Esophagus (tissue), 2 donors: ENCODE results near the gene TRAF7. TPM values are rescaled to one million over a fixed set of nuclear protein-coding genes. Genes with fewer than 3 reads are reported as not detected.
A peak's percentile ranks its signal among the peaks of the same experiment; 100 is the strongest.

ENCODE experiments used
- H3K27ac ChIP-seq, 2 donors: one replicate each; pipeline ENCODE4 v1.5.1; 2013; ENCODE audit warnings: low read depth in 2 of 2, mild to moderate bottlenecking in 2 of 2, inconsistent platforms in 1 of 2, low read length in 1 of 2, moderate library complexity in 1 of 2
- H3K27me3 ChIP-seq, 2 donors: one replicate each; pipeline ENCODE4 v1.6.1; 2013; ENCODE audit warnings: low read length in 2 of 2, control low read depth in 1 of 2, mild to moderate bottlenecking in 1 of 2; ENCODE audit not compliant: insufficient read depth in 2 of 2, control insufficient read depth in 1 of 2
- H3K36me3 ChIP-seq, 2 donors: one replicate each; pipeline ENCODE4 v1.6.1; 2013; ENCODE audit warnings: low read length in 1 of 2; ENCODE audit not compliant: control insufficient read depth in 2 of 2, insufficient read depth in 2 of 2
- H3K4me1 ChIP-seq, 2 donors: one replicate each; pipeline ENCODE4 v1.6.1; 2013; ENCODE audit warnings: low read length in 1 of 2; ENCODE audit not compliant: control insufficient read depth in 2 of 2, insufficient read depth in 2 of 2
- H3K4me3 ChIP-seq, 2 donors: one replicate each; pipeline ENCODE4 v1.5.1; 2013; ENCODE audit warnings: low read length in 2 of 2, mild to moderate bottlenecking in 2 of 2, low read depth in 1 of 2, moderate library complexity in 1 of 2
- H3K9me3 ChIP-seq, 2 donors: one replicate each; pipeline ENCODE4 v1.6.1; 2013; ENCODE audit warnings: mild to moderate bottlenecking in 2 of 2, low read depth in 1 of 2, low read length in 1 of 2, moderate library complexity in 1 of 2; ENCODE audit not compliant: control insufficient read depth in 2 of 2, insufficient read depth in 1 of 2
- whole genome bisulfite sequencing, 2 donors: extraction: QIAGEN DNeasy Blood & Tissue Kit; methylation state at CpG; one replicate each; pipeline ENCODE4 v1.1.7; 2013; 5-methylcytosine and 5-hydroxymethylcytosine counted together
- polyA plus RNA-seq, 2 donors: library from polyadenylated mRNA; stranded (reverse); fragments of 200-250 nt; gene quantifications; one replicate each; pipeline ENCODE4 v1.2.3, GENCODE V29; 2013
- donor health status: healthy with polysubstance abuse.
- donor health status: Bipolar disorder and iron deficiency.

Gene TRAF7
- polyA plus RNA-seq, 2 donors, result 40.1 to 41.5 TPM

DNA sequence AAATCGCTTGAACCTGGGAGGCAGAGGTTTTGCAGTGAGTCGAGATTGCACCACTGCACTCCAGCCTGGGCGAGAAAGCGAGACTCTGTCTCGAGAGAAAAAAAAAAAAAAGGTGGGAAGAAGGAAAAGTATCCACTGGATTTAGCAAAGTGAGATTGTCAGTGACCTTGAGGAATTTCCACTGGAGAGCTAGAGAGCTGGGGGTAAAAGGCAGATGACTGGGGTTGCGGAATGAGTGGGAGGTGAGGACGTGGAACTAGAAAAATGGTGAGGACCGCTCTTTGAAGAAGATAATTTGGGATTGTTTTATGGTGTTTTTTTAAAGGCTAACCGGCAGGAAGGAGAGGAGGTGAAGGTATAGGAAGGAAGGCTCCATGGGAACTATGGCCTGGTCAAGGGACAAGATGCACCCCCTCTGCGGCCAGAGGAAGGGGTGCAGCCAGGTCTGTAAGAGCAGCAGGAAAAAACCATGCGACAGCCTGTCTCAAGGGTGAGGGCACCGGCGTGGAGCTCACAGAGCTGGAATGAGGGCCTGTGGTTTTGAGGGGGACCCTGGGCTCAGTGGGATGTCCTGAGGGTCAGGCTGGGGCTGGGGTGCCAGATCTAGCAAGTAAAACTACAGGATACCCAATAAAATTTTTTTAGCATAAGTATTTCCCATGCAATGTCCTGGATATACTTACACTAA lies 49.0 kb downstream of the TRAF7 start:
- Histone ChIP-seq H3K9me3 (no peaks in the 10 kb centered on the region), H3K36me3 (peaks cover 0 to 19% of the 10 kb centered on the region in 2 donors), H3K4me1 (peaks cover 7 to 11% of the 10 kb centered on the region in 2 donors), H3K4me3 (peak overlapping the region; percentile 68 to 97), H3K27ac (peak overlapping the region; percentile 84 to 98), H3K27me3 (no peaks in the 10 kb centered on the region)
- WGBS, 2 donors, result 82 to 88% methylated on average over 13 of the region's 13 CpGs

DNA sequence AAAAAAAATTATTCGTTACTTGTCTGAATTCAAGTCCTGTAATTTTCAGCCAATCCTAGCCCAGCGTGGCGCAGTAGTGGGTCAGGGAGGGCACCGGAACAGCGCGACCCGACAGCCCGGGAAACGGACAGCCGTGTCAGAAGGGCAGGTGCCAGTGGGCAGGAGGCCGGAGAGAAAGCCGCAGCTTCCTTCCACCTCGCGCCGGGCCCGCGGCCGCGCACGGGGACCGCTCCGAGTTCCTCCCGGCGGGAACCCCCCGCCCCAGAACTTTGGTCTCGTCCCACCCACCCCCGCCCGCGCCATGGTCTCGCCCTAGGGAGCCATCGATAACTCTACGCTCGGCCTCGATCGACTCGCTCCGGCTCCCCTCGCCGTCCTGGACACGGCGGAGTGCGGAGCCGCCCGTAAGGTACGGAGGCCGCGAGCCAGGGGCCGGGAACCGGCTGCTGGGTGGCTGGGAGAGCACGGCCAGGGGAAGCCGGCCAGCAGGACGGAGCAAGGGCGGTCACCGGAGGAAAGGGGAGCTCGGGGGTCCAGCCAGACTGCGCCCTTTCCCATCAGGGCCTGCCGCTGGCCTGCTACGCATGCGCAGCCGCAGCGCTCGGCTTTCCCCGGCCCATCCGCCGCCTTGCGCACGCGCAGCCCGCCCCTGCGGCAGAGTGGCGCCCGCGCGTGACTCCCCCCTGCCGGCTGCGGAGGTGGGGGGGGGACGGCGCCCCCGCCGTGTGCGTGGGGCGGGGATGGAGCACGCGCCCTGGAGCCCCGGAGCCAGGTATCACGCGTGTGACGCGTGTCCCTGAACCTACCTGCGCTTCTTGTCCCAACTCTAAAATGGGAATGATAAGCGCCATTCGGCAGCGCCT lies 49.8 kb downstream of the TRAF7 start, which contains the start of gene MLST8:
MLST8 (plus strand) TSS at position 351 of the 863 bp plus-strand sequence. CDS start 632 bp downstream, outside the sequence.
- H3K27me3 ChIP-seq, result no peaks in the 10 kb centered on the region
- H3K27ac ChIP-seq, result peak within 1 kb of the TSS; percentile 98 to 99
- 0% methylated on average over 84 to 93 of the region's 93 CpGs for WGBS, 2 donors
- peaks cover 0 to 24% of the 10 kb centered on the region in 2 donors for H3K36me3 ChIP-seq
- H3K4me1 ChIP-seq, result peaks cover 7 to 11% of the 10 kb centered on the region in 2 donors
- H3K4me3 ChIP-seq, result peak within 1 kb of the TSS; percentile 68 to 97
- H3K9me3 ChIP-seq, result no peaks in the 10 kb centered on the region

GRCh38 chr16:2205967-2206313 lies 50.4 kb downstream of the TRAF7 start:
- WGBS, 2 donors, result 5 to 8% methylated on average over 13 to 16 of the region's 16 CpGs
- Histone ChIP-seq H3K27me3 (no peaks in the 10 kb centered on the region), H3K27ac (peak overlapping the region in 1 of 2 donors; percentile 98)

DNA sequence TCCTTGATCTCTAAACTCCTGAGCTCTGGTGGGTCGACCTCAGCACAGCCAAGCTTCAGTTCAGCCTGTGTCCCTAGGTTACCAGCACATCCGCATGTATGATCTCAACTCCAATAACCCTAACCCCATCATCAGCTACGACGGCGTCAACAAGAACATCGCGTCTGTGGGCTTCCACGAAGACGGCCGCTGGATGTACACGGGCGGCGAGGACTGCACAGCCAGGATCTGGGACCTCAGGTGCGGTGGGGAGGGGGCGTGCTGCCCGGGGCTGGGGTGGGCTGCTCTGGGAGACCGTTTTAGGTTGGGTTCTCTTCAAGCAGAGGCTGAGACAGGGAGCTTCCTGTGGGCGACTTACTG lies 50.8 kb downstream of the TRAF7 start:
- Histone ChIP-seq H3K36me3 (peaks cover 0 to 24% of the 10 kb centered on the region in 2 donors), H3K27ac (no peak overlapping the region), H3K9me3 (no peaks in the 10 kb centered on the region), H3K4me1 (peaks cover 7 to 11% of the 10 kb centered on the region in 2 donors), H3K27me3 (no peaks in the 10 kb centered on the region), H3K4me3 (peak overlapping the region; percentile 68 to 97)
- 76 to 80% methylated on average over 18 of the region's 18 CpGs for WGBS, 2 donors

More at GRCh38 chr16:2205967-2206313, 50.4 kb downstream of the TRAF7 start:
- Histone ChIP-seq H3K36me3 (peaks cover 0 to 24% of the 10 kb centered on the region in 2 donors), H3K4me3 (peak overlapping the region; percentile 68 to 97), H3K4me1 (peaks cover 7 to 11% of the 10 kb centered on the region in 2 donors), H3K9me3 (no peaks in the 10 kb centered on the region)

DNA sequence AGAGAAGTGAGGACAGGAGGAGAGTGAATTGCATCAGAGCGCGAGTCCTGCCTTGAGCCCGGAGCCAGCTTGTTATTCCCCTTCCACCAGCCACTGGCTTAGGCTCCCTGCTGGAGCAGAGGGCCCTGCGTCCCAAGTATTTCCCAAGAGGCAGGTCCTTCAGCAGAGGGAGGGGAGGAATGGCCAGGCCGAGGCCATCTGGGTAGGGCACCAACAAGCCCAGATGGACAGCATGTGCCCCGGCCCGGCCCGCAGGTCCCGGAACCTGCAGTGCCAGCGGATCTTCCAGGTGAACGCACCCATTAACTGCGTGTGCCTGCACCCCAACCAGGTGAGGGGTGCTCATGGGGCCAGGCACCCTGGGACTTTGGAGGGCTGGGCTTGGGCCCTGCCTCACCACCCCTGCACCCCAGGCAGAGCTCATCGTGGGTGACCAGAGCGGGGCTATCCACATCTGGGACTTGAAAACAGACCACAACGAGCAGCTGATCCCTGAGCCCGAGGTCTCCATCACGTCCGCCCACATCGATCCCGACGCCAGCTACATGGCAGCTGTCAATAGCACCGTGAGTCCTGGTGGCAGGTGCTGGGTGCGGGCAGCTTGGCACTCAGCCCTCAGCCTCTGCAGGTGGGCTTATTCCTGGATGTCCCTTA lies 51.3 kb downstream of the TRAF7 start:
- peaks cover 0 to 26% of the 10 kb centered on the region in 2 donors for H3K36me3 ChIP-seq
- H3K27ac ChIP-seq, result no peak overlapping the region
- peaks cover 7 to 12% of the 10 kb centered on the region in 2 donors for H3K4me1 ChIP-seq
- H3K27me3 ChIP-seq, result no peaks in the 10 kb centered on the region
- no peaks in the 10 kb centered on the region for H3K9me3 ChIP-seq
- H3K4me3 ChIP-seq, result no peak overlapping the region
- WGBS, 2 donors, result 90 to 92% methylated on average over 23 of the region's 23 CpGs

GRCh38 chr16:2207872-2208271 lies 52.3 kb downstream of the TRAF7 start:
- peaks cover 7 to 22% of the 10 kb centered on the region in 2 donors for H3K4me1 ChIP-seq
- no peaks in the 10 kb centered on the region for H3K27me3 ChIP-seq
- H3K9me3 ChIP-seq, result no peaks in the 10 kb centered on the region
- no peak overlapping the region for H3K27ac ChIP-seq
- WGBS, 2 donors, result 89 to 93% methylated on average over 9 of the region's 9 CpGs
- H3K4me3 ChIP-seq, result no peak overlapping the region
- peaks cover 0 to 27% of the 10 kb centered on the region in 2 donors for H3K36me3 ChIP-seq

- Histone ChIP-seq H3K27me3 (no peaks in the 10 kb centered on the region), H3K4me3 (no peak overlapping the region), H3K36me3 (peaks cover 0 to 27% of the 10 kb centered on the region in 2 donors), H3K9me3 (no peaks in the 10 kb centered on the region), H3K4me1 (peaks cover 7 to 26% of the 10 kb centered on the region in 2 donors), H3K27ac (no peak overlapping the region)
- WGBS, 2 donors, result 79 to 83% methylated on average over 23 of the region's 23 CpGs
Observed at GRCh38 chr16:2208308-2208707, 52.7 kb downstream of the TRAF7 start.

DNA sequence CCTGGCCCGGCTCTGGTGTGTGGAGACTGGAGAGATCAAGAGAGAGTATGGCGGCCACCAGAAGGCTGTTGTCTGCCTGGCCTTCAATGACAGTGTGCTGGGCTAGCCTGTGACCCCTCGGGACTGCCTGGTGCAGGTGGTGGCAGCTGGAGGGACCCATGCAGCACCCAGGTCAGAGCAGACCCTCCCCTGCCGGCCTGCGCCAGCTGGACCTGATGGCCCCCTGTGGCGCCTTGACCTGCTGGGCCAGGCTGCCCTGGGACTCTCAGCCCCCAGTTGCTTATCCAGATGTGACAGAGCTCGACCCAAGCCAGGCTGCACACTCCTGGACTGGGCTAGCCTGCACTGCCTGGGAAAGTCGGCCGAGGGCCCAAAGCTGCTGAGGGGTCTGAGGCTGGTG lies 53.2 kb downstream of the TRAF7 start:
- no peak overlapping the region for H3K4me3 ChIP-seq
- H3K27me3 ChIP-seq, result no peaks in the 10 kb centered on the region
- WGBS, 2 donors, result 93 to 97% methylated on average over 9 of the region's 9 CpGs
- no peak overlapping the region for H3K27ac ChIP-seq
- no peaks in the 10 kb centered on the region for H3K9me3 ChIP-seq
- peaks cover 7 to 29% of the 10 kb centered on the region in 2 donors for H3K4me1 ChIP-seq
- peaks cover 0 to 27% of the 10 kb centered on the region in 2 donors for H3K36me3 ChIP-seq

GRCh38 chr16:2209258-2210008 lies 53.9 kb downstream of the TRAF7 start:
- peaks cover 0 to 27% of the 10 kb centered on the region in 2 donors for H3K36me3 ChIP-seq
- no peaks in the 10 kb centered on the region for H3K9me3 ChIP-seq
- peaks cover 7 to 30% of the 10 kb centered on the region in 2 donors for H3K4me1 ChIP-seq
- H3K27ac ChIP-seq, result no peak overlapping the region
- H3K4me3 ChIP-seq, result no peak overlapping the region
- WGBS, 2 donors, result 88 to 90% methylated on average over 29 of the region's 29 CpGs
- H3K27me3 ChIP-seq, result no peaks in the 10 kb centered on the region
